GM18951 (cell line): Measurements from ENCODE around the gene MAPK8IP3.
A peak's percentile ranks its signal among the peaks of the same experiment; 100 is the strongest.

Experiments
- POLR2A ChIP-seq: IDR thresholded peaks from 4 replicates; pipeline ENCODE4 v1.6.1; 2011; ENCODE audit warnings: mild to moderate bottlenecking; ENCODE audit not compliant: insufficient read length, insufficient read depth; ENCODE audit errors: extremely low read depth
- in situ Hi-C: fragments of 300-500 bp; cut with MboI; formaldehyde crosslinking; loops from one replicate; pipeline ENCODE4 v1.12.0; 2022; ENCODE audit warnings: low sequenced_read_pairs, mixed read lengths, inconsistent platforms; ENCODE audit not compliant: unreplicated experiment

MAPK8IP3 gene

GRCh38 chr16:1782408-1783264 is 76.6 kb downstream of the MAPK8IP3 start, which contains the start of the genes NUBP2 and SPSB3:
Gene NUBP2 (plus strand): TSS chr16:1782960. CDS start chr16:1783021, 61 bp downstream.
Gene SPSB3 (minus strand): TSS chr16:1782571. CDS start chr16:1781483, 1,088 bp downstream.
- in situ Hi-C loops, result no loop called here
- peak; percentile 76 for TF ChIP-seq POLR2A

GRCh38 chr16:1784977-1785845 is 79.2 kb downstream of the MAPK8IP3 start:
- in situ Hi-C loops, result no loop called here
- no peak for TF ChIP-seq POLR2A

- no peak for TF ChIP-seq POLR2A
Observed at GRCh38 chr16:1785846-1786170, 79.8 kb downstream of the MAPK8IP3 start.

GRCh38 chr16:1786242-1787055 is 80.5 kb downstream of the MAPK8IP3 start:
- in situ Hi-C loops, result no loop called here
- TF ChIP-seq POLR2A, result no peak

More at GRCh38 chr16:1785846-1786170, 79.8 kb downstream of the MAPK8IP3 start:
- in situ Hi-C loops, result no loop called here

GRCh38 chr16:1787056-1787321 is 81.0 kb downstream of the MAPK8IP3 start:
- in situ Hi-C loops, result no loop called here
- TF ChIP-seq POLR2A, result no peak

- in situ Hi-C loops, result no loop called here
- TF ChIP-seq POLR2A, result no peak
Observed at GRCh38 chr16:1787322-1788094, 81.5 kb downstream of the MAPK8IP3 start.

GRCh38 chr16:1788095-1788707 is 82.2 kb downstream of the MAPK8IP3 start:
- TF ChIP-seq POLR2A, result no peak

GRCh38 chr16:1788708-1789100 is 82.7 kb downstream of the MAPK8IP3 start:
- in situ Hi-C loops, result no loop called here
- no peak for TF ChIP-seq POLR2A

More at GRCh38 chr16:1788095-1788707, 82.2 kb downstream of the MAPK8IP3 start:
- in situ Hi-C loops, result no loop called here

- in situ Hi-C loops, result no loop called here
Observed at GRCh38 chr16:1789643-1790045, 83.6 kb downstream of the MAPK8IP3 start.

GRCh38 chr16:1790261-1790610 is 84.2 kb downstream of the MAPK8IP3 start:
- no peak for TF ChIP-seq POLR2A

More at GRCh38 chr16:1789643-1790045, 83.6 kb downstream of the MAPK8IP3 start:
- TF ChIP-seq POLR2A, result no peak

GRCh38 chr16:1790611-1791255 is 84.7 kb downstream of the MAPK8IP3 start:
- in situ Hi-C loops, result no loop called here
- no peak for TF ChIP-seq POLR2A

More at GRCh38 chr16:1790261-1790610, 84.2 kb downstream of the MAPK8IP3 start:
- in situ Hi-C loops, result no loop called here
